Measurements from ENCODE around the gene MIS18BP1. TPM values are rescaled to one million over a fixed set of nuclear protein-coding genes. Genes with fewer than 3 reads are reported as not detected.

The MIS18BP1 gene
- total and polyA plus RNA-seq, 10 of the 15 experiments (the other 5 are each of a cell fraction or from before 2014, with no cell fraction given): 16.9 to 88.9 (median 57.0) TPM

- TF ChIP-seq SMC3 (IDR thresholded peaks at IDR 0.05; ENCODE audit: borderline replicate concordance, low read length) (no peak), CREM (IDR thresholded peaks at IDR 0.05; ENCODE audit: low read depth) (no peak), BCL3 (IDR thresholded peaks at IDR 0.05; ENCODE audit: borderline replicate concordance, insufficient read depth, low read depth, low read length, poor library complexity, severe bottlenecking) (no peak), RAD51 (IDR thresholded peaks at IDR 0.05) (no peak), CBFB (IDR thresholded peaks at IDR 0.05; ENCODE audit: low read depth) (no peak), HDAC6 (IDR thresholded peaks at IDR 0.05; ENCODE audit: unreplicated experiment) (no peak), TBL1XR1 (IDR thresholded peaks at IDR 0.05; ENCODE audit: low read depth, low read length) (no peak), ZNF592 (IDR thresholded peaks at IDR 0.05) (no peak), NBN (IDR thresholded peaks at IDR 0.05) (no peak), MEF2B (IDR thresholded peaks at IDR 0.05; ENCODE audit: partially characterized antibody, poor library complexity, severe bottlenecking) (no peak)
Measured at GRCh38 chr14:45246151-45246550, 6.9 kb downstream of the MIS18BP1 start (continued).
